Keratinocyte (primary cell): ENCODE measurements around the gene SLC5A3. TPM values are rescaled to one million over a fixed set of nuclear protein-coding genes. Genes with fewer than 3 reads are reported as not detected.

Source experiments
- DNase-seq: peaks from one replicate; pipeline ENCODE4 v3.0.0-alpha.2; 2011; ENCODE audit warnings: low read depth, missing footprints, low spot score
- FAIRE-seq: peaks from 2 replicates; lab custom pipeline; 2011; peaks lifted over from hg19 to GRCh38; lab: Jason Lieb, UNC
- H2AFZ ChIP-seq: 2 replicates; pipeline ENCODE4 v1.6.0; 2012; ENCODE audit warnings: low read length, control low read depth, inconsistent platforms; ENCODE audit not compliant: control insufficient read depth
- H3K27ac ChIP-seq: 2 replicates; pipeline ENCODE4 v1.5.1; 2011; ENCODE audit warnings: low read length; ENCODE audit not compliant: control insufficient read depth, insufficient read depth
- H3K27me3 ChIP-seq: 3 replicates; pipeline ENCODE4 v1.6.0; 2011; ENCODE audit warnings: low read length; ENCODE audit not compliant: control insufficient read depth, insufficient read depth; ENCODE audit errors: extremely low read depth
- H3K36me3 ChIP-seq, 2 experiments: 2 replicates in 1 of 2; 3 replicates in 1 of 2; pipeline ENCODE4 v1.5.1; 2011; ENCODE audit warnings: low read length in 2 of 2, mild to moderate bottlenecking in 1 of 2; ENCODE audit not compliant: control insufficient read depth in 2 of 2, insufficient read depth in 2 of 2; ENCODE audit errors: extremely low read depth in 1 of 2
- H3K4me1 ChIP-seq: 3 replicates; pipeline ENCODE4 v1.5.1; 2011; ENCODE audit warnings: low read length; ENCODE audit not compliant: control insufficient read depth, insufficient read depth; ENCODE audit errors: extremely low read depth
- H3K4me2 ChIP-seq: 3 replicates; pipeline ENCODE4 v1.6.0; 2011; ENCODE audit warnings: low read depth, low read length; ENCODE audit not compliant: control insufficient read depth, insufficient read depth; ENCODE audit errors: extremely low read depth
- H3K4me3 ChIP-seq, 3 experiments: fragments of 200-600 bp in 1 of 3; sonication (generic) in 1 of 3; 2 replicates in 2 of 3; 3 replicates in 1 of 3; pipeline ENCODE4 v1.5.1; 2011 to 2016; ENCODE audit warnings: low read length in 3 of 3, mild to moderate bottlenecking in 3 of 3, control low read depth in 2 of 3, inconsistent platforms in 1 of 3, low read depth in 1 of 3, mixed read lengths in 1 of 3, mixed run types in 1 of 3, moderate library complexity in 1 of 3; ENCODE audit not compliant: control insufficient read depth in 2 of 3, insufficient read depth in 2 of 3; ENCODE audit errors: extremely low read depth in 1 of 3
- H3K79me2 ChIP-seq: 2 replicates; pipeline ENCODE4 v1.6.0; 2012; ENCODE audit warnings: low read length; ENCODE audit not compliant: control insufficient read depth, insufficient read depth
- H3K9ac ChIP-seq: 3 replicates; pipeline ENCODE4 v1.6.0; 2011; ENCODE audit warnings: low read length; ENCODE audit not compliant: control insufficient read depth, insufficient read depth; ENCODE audit errors: extremely low read depth
- H3K9me1 ChIP-seq: 3 replicates; pipeline ENCODE4 v1.6.0; 2011; ENCODE audit warnings: low read length; ENCODE audit not compliant: control insufficient read depth, insufficient read depth; ENCODE audit errors: extremely low read depth
- H3K9me3 ChIP-seq: 2 replicates; pipeline ENCODE4 v1.5.1; 2012; ENCODE audit warnings: low read depth, low read length; ENCODE audit not compliant: control insufficient read depth
- H4K20me1 ChIP-seq: 3 replicates; pipeline ENCODE4 v1.6.0; 2011; ENCODE audit warnings: low read length; ENCODE audit not compliant: control insufficient read depth, insufficient read depth; ENCODE audit errors: extremely low read depth
- EZH2 ChIP-seq: IDR thresholded peaks from one replicate; pipeline ENCODE4 v1.6.1; 2012; ENCODE audit warnings: inconsistent platforms, mild to moderate bottlenecking, low read length, moderate library complexity
- dilution Hi-C: fragments of 300-500 bp; cut with MboI; formaldehyde crosslinking; loops from one replicate; pipeline ENCODE4 v1.7.0; 2020; ENCODE audit warnings: low sequenced_read_pairs; ENCODE audit not compliant: extremely low pct_ligation_motif_present
- polyA plus RNA-seq, 5 experiments: library from polyadenylated mRNA; depleted of rRNA in 3 of 5; stranded (reverse) in 3 of 5; stranded (forward) in 1 of 5; unstranded in 1 of 5; fragments of >200 nt; gene quantifications; 1 replicate in 1 of 5; 2 replicates in 3 of 5; 3 replicates in 1 of 5; pipeline versions ENCODE4 v1.2.1 to v1.2.3, GENCODE V29; 2011 to 2012; ENCODE audit warnings: missing spikeins in 2 of 5, low read depth in 1 of 5, low replicate concordance in 1 of 5
- TF ChIP-seq, protein P1 (sequence below), 3 experiments: IDR thresholded peaks in 1 of 3; conservative IDR thresholded peaks in 1 of 3; optimal IDR thresholded peaks in 1 of 3; 2 replicates in 2 of 3; 3 replicates in 1 of 3; pipeline versions ENCODE3 to v1.5.1; 2011; ENCODE audit warnings: low read length in 3 of 3, mild to moderate bottlenecking in 3 of 3, moderate library complexity in 2 of 3, control low read depth in 1 of 3, inconsistent platforms in 1 of 3; ENCODE audit not compliant: insufficient read depth in 2 of 3; ENCODE audit errors: extremely low read depth in 1 of 3

SLC5A3 gene
- polyA plus RNA-seq, 1 donor (not counting 4 experiments of a cell fraction or from before 2014, with no cell fraction given), result 5.9 TPM

DNA sequence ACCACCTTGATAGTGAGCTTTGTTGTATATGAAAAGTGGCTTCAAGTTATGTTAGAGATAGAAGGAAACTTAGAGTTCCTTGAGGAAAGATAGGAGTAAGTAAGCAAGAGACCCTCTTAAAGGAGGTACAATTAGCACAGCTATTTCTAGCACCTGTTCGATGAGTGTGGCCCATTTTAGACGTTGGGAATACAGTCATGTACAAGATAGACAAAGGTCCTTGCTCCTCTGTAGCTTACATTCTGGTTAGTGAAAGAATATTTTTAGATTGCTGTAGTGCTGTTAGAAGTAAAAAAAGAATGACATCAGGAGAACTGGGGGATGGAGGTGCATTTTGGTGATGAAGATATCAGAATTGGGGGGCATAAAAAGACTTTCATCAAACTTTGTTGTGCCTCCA, 47.5 kb downstream of the SLC5A3 start:
- Histone ChIP-seq H3K4me3 (no peak overlapping the region), H2AFZ (no peak overlapping the region), H3K27ac (no peak overlapping the region), H3K9me1 (no peaks in the 10 kb centered on the region), H3K27me3 (no peaks in the 10 kb centered on the region), H3K36me3 (peaks cover 0 to 3% of the 10 kb centered on the region in 2 experiments), H3K4me1 (peaks cover 5% of the 10 kb centered on the region), H3K9me3 (no peaks in the 10 kb centered on the region), H3K79me2 (peaks cover 3% of the 10 kb centered on the region), H3K9ac (no peak overlapping the region), H3K4me2 (no peak overlapping the region), H4K20me1 (no peaks in the 10 kb centered on the region)
- no peak for DNase-seq
- TF ChIP-seq EZH2, result no peak
- TF ChIP-seq, protein P1, sequence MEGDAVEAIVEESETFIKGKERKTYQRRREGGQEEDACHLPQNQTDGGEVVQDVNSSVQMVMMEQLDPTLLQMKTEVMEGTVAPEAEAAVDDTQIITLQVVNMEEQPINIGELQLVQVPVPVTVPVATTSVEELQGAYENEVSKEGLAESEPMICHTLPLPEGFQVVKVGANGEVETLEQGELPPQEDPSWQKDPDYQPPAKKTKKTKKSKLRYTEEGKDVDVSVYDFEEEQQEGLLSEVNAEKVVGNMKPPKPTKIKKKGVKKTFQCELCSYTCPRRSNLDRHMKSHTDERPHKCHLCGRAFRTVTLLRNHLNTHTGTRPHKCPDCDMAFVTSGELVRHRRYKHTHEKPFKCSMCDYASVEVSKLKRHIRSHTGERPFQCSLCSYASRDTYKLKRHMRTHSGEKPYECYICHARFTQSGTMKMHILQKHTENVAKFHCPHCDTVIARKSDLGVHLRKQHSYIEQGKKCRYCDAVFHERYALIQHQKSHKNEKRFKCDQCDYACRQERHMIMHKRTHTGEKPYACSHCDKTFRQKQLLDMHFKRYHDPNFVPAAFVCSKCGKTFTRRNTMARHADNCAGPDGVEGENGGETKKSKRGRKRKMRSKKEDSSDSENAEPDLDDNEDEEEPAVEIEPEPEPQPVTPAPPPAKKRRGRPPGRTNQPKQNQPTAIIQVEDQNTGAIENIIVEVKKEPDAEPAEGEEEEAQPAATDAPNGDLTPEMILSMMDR (optimal IDR thresholded peaks at IDR 0.05 in 1 of 3, IDR thresholded peaks at IDR 0.05 in 1 of 3, conservative IDR thresholded peaks at IDR 0.05 in 1 of 3; ENCODE audit: extremely low read depth in 1 of 3, insufficient read depth in 2 of 3, low read length in 3 of 3), result no peak
- no peak for FAIRE-seq
- dilution Hi-C loops, result no loop called here

DNA sequence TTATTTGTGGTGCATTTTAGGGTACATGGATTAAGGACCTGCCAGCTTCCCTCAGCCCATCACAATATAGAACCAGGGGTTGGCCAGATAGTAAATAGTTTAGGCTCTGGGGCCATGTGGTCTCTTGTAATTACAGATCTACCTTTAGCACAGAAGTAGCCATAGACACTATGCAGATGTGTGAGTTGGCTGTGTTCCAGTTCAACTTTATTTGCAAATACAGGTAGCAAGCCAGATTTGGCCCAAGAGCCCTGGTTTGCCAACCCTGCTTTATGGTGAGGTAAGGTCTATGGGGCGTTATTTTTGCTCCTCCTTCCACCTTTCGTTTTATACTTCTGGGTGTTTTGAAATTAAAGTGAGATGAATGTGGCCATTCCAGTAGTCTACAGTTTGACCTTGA, 48.7 kb downstream of the SLC5A3 start:
- no peak overlapping the region for H3K4me2 ChIP-seq
- DNase-seq, result no peak
- no peaks in the 10 kb centered on the region for H3K27me3 ChIP-seq
- TF ChIP-seq, protein P1 (optimal IDR thresholded peaks at IDR 0.05 in 1 of 3, IDR thresholded peaks at IDR 0.05 in 1 of 3, conservative IDR thresholded peaks at IDR 0.05 in 1 of 3; ENCODE audit: extremely low read depth in 1 of 3, insufficient read depth in 2 of 3, low read length in 3 of 3), result no peak
- no peak for TF ChIP-seq EZH2
- H3K9me3 ChIP-seq, result no peaks in the 10 kb centered on the region
- H3K4me1 ChIP-seq, result peaks cover 17% of the 10 kb centered on the region
- no peak overlapping the region for H3K4me3 ChIP-seq
- no peak overlapping the region for H2AFZ ChIP-seq
- H3K79me2 ChIP-seq, result peaks cover 3% of the 10 kb centered on the region
- no peaks in the 10 kb centered on the region for H3K9me1 ChIP-seq
- H3K27ac ChIP-seq, result no peak overlapping the region
- peaks cover 0 to 3% of the 10 kb centered on the region in 2 experiments for H3K36me3 ChIP-seq
- peaks cover 6% of the 10 kb centered on the region for H4K20me1 ChIP-seq
- dilution Hi-C loops, result no loop called here
- H3K9ac ChIP-seq, result no peak overlapping the region
- FAIRE-seq, result no peak

Other genes starting within 250 kb of the SLC5A3 start
- gene ATP5PO, start 157.8 kb upstream of the SLC5A3 start, polyA plus RNA-seq, result 231 to 359 TPM (median 273 TPM) in 3 replicates
- 16.8 to 41.5 TPM (median 35.6 TPM) in 3 replicates for gene MRPS6, start within 50 bp of the SLC5A3 start, polyA plus RNA-seq